Activated CD4-positive, alpha-beta T cell treated with anti-CD3 and anti-CD28 coated beads for 36 hours (primary cell): Measurements from ENCODE around the gene RAB27B. TPM values are rescaled to one million over a fixed set of nuclear protein-coding genes. Genes with fewer than 3 reads are reported as not detected.

Experiments used
- ATAC-seq: fragments of 200-7000 bp; cut with Tn5 transposase; one replicate; pipeline ENCODE4 v1.10.0; 2021; ENCODE audit warnings: mild to moderate bottlenecking, moderate library complexity
- CTCF ChIA-PET: fragments of 350-600 bp; sonication (Branson Sonifier 250); formaldehyde crosslinking; loops from one replicate; lab custom pipeline; 2021; ENCODE audit warnings: antibody characterized with exemption; lab: Charles Lee
- POLR2A ChIA-PET: fragments of 350-600 bp; sonication (Branson Sonifier 250); formaldehyde crosslinking; loops from one replicate; lab custom pipeline; 2021; ENCODE audit warnings: antibody characterized with exemption, inconsistent platforms; lab: Charles Lee
- DNase-seq: peaks from one replicate; pipeline ENCODE4 v3.0.0-alpha.2; 2020
- H3K27ac Mint-ChIP-seq: one replicate; pipeline ENCODE4 v1.8.0; 2021; ENCODE audit warnings: mixed read lengths
- H3K27me3 Mint-ChIP-seq: one replicate; pipeline ENCODE4 v1.8.0; 2021; ENCODE audit warnings: mixed read lengths
- H3K36me3 Mint-ChIP-seq: one replicate; pipeline ENCODE4 v1.8.0; 2021; ENCODE audit warnings: low read depth, mixed read lengths
- H3K4me1 Mint-ChIP-seq: one replicate; pipeline ENCODE4 v1.8.0; 2021; ENCODE audit warnings: mixed read lengths
- H3K4me3 Mint-ChIP-seq: one replicate; pipeline ENCODE4 v1.8.0; 2021; ENCODE audit warnings: mild to moderate bottlenecking, moderate library complexity, mixed read lengths
- H3K9me3 Mint-ChIP-seq: one replicate; pipeline ENCODE4 v1.8.0; 2021; ENCODE audit warnings: low read depth, mixed read lengths
- intact Hi-C, 2 experiments: fragments of 100-400 bp; cut with DNase I in 1 of 2; cut with micrococcal nuclease in 1 of 2; formaldehyde crosslinking; loops; one replicate each; pipeline versions ENCODE4 v1.14.2 to v1.15.1; 2022 to 2024; cut with DNase I, micrococcal nuclease
- total RNA-seq, 2 experiments: library from RNA; stranded (reverse); gene quantifications; one replicate each; pipeline ENCODE4 v1.2.3, GENCODE V29; 2021

The RAB27B gene
- total RNA-seq, 2 experiments from 2014 or later: 0.35 to 0.53 TPM

- ChIA-PET CTCF (no interaction called here), POLR2A (no interaction called here)
- H3K27ac Mint-ChIP-seq: no peak overlapping the region
- intact Hi-C loops: no loop called here
- no peak overlapping the region for H3K4me3 Mint-ChIP-seq
- no peak for DNase-seq
- H3K36me3 Mint-ChIP-seq: peaks cover 7% of the 10 kb centered on the region
- no peaks in the 10 kb centered on the region for H3K27me3 Mint-ChIP-seq
- H3K4me1 Mint-ChIP-seq: no peaks in the 10 kb centered on the region
- no peaks in the 10 kb centered on the region for H3K9me3 Mint-ChIP-seq
- ATAC-seq: no peak
These were observed 60.1 kb downstream of the RAB27B start for GRCh38 chr18:54888378-54888777.

- CTCF ChIA-PET: no interaction called here
- ATAC-seq (no peak), DNase-seq (no peak)
- no peak overlapping the region for H3K4me3 Mint-ChIP-seq
- H3K9me3 Mint-ChIP-seq: no peaks in the 10 kb centered on the region
- H3K36me3 Mint-ChIP-seq: peaks cover 7% of the 10 kb centered on the region
- H3K27ac Mint-ChIP-seq: no peak overlapping the region
- H3K4me1 Mint-ChIP-seq: no peaks in the 10 kb centered on the region
- POLR2A ChIA-PET: no interaction called here
- intact Hi-C loops: no loop called here
- no peaks in the 10 kb centered on the region for H3K27me3 Mint-ChIP-seq
These were observed 60.7 kb downstream of the RAB27B start for GRCh38 chr18:54888933-54889332.

GRCh38 chr18:54899500-54899899 is 71.2 kb downstream of the RAB27B start:
- DNase-seq: no peak
- CTCF ChIA-PET: no interaction called here
- H3K27ac Mint-ChIP-seq: no peak overlapping the region
- no peaks in the 10 kb centered on the region for H3K36me3 Mint-ChIP-seq
- H3K9me3 Mint-ChIP-seq: no peaks in the 10 kb centered on the region
- H3K27me3 Mint-ChIP-seq: peaks cover 2% of the 10 kb centered on the region
- no peaks in the 10 kb centered on the region for H3K4me1 Mint-ChIP-seq
- no peak overlapping the region for H3K4me3 Mint-ChIP-seq
- ATAC-seq: no peak
- intact Hi-C loops: no loop called here
- POLR2A ChIA-PET: no interaction called here

- no peak overlapping the region for H3K4me3 Mint-ChIP-seq
- H3K36me3 Mint-ChIP-seq: no peaks in the 10 kb centered on the region
- POLR2A ChIA-PET: no interaction called here
- H3K27me3 Mint-ChIP-seq: peaks cover 2% of the 10 kb centered on the region
- no peak overlapping the region for H3K27ac Mint-ChIP-seq
- ATAC-seq (no peak), DNase-seq (no peak)
- H3K9me3 Mint-ChIP-seq: no peaks in the 10 kb centered on the region
- H3K4me1 Mint-ChIP-seq: no peaks in the 10 kb centered on the region
- CTCF ChIA-PET: no interaction called here
- intact Hi-C loops: no loop called here
These were observed 72.0 kb downstream of the RAB27B start for GRCh38 chr18:54900290-54900689.

- no peak for ATAC-seq
- Mint-ChIP-seq H3K9me3 (no peaks in the 10 kb centered on the region), H3K4me3 (no peak overlapping the region), H3K4me1 (no peaks in the 10 kb centered on the region), H3K36me3 (no peaks in the 10 kb centered on the region), H3K27me3 (peaks cover 2% of the 10 kb centered on the region), H3K27ac (no peak overlapping the region)
- ChIA-PET POLR2A (no interaction called here), CTCF (no interaction called here)
- no peak for DNase-seq
- intact Hi-C loops: no loop called here
These were observed 76.3 kb downstream of the RAB27B start for GRCh38 chr18:54904581-54904980.

GRCh38 chr18:54905629-54906028 is 77.4 kb downstream of the RAB27B start:
- DNase-seq (no peak), ATAC-seq (no peak)
- Mint-ChIP-seq H3K9me3 (no peaks in the 10 kb centered on the region), H3K4me3 (no peak overlapping the region), H3K4me1 (no peaks in the 10 kb centered on the region), H3K27me3 (peaks cover 2% of the 10 kb centered on the region), H3K36me3 (no peaks in the 10 kb centered on the region), H3K27ac (no peak overlapping the region)
- POLR2A ChIA-PET: no interaction called here
- intact Hi-C loops: no loop called here
- CTCF ChIA-PET: no interaction called here

GRCh38 chr18:54906331-54907185 is 78.3 kb downstream of the RAB27B start:
- ATAC-seq (no peak), DNase-seq (no peak)
- Mint-ChIP-seq H3K4me1 (no peaks in the 10 kb centered on the region), H3K27me3 (peaks cover 2% of the 10 kb centered on the region), H3K36me3 (no peaks in the 10 kb centered on the region), H3K4me3 (no peak overlapping the region), H3K9me3 (no peaks in the 10 kb centered on the region), H3K27ac (no peak overlapping the region)
- ChIA-PET POLR2A (no interaction called here), CTCF (no interaction called here)
- intact Hi-C loops: no loop called here

GRCh38 chr18:54909538-54909937 is 81.3 kb downstream of the RAB27B start:
- Mint-ChIP-seq H3K4me1 (no peaks in the 10 kb centered on the region), H3K9me3 (no peaks in the 10 kb centered on the region), H3K27me3 (peaks cover 2% of the 10 kb centered on the region), H3K4me3 (no peak overlapping the region), H3K27ac (no peak overlapping the region), H3K36me3 (no peaks in the 10 kb centered on the region)
- ChIA-PET POLR2A (no interaction called here), CTCF (interaction anchor here (0.7 to 1.3 kb wide), 2 partner anchors 17 to 35 kb away, joined by 3 read pairs; no protein-coding TSS in a partner anchor)
- ATAC-seq (no peak), DNase-seq (no peak)
- intact Hi-C loops: no loop called here

- H3K36me3 Mint-ChIP-seq: no peaks in the 10 kb centered on the region
- H3K9me3 Mint-ChIP-seq: no peaks in the 10 kb centered on the region
- H3K27me3 Mint-ChIP-seq: peaks cover 2% of the 10 kb centered on the region
- no peaks in the 10 kb centered on the region for H3K4me1 Mint-ChIP-seq
- ATAC-seq (no peak), DNase-seq (no peak)
- no peak overlapping the region for H3K27ac Mint-ChIP-seq
- no peak overlapping the region for H3K4me3 Mint-ChIP-seq
- intact Hi-C loops: no loop called here
- ChIA-PET CTCF (interaction anchor here (0.7 to 1.3 kb wide), 2 partner anchors 17 to 35 kb away, joined by 3 read pairs; no protein-coding TSS in a partner anchor), POLR2A (no interaction called here)
These were observed 82.1 kb downstream of the RAB27B start for GRCh38 chr18:54910161-54910919.

- intact Hi-C loops: no loop called here
- no peaks in the 10 kb centered on the region for H3K9me3 Mint-ChIP-seq
- CTCF ChIA-PET: no interaction called here
- H3K4me1 Mint-ChIP-seq: no peaks in the 10 kb centered on the region
- H3K4me3 Mint-ChIP-seq: no peak overlapping the region
- no peak for DNase-seq
- H3K27ac Mint-ChIP-seq: no peak overlapping the region
- no peak for ATAC-seq
- H3K27me3 Mint-ChIP-seq: peaks cover 2% of the 10 kb centered on the region
- no peaks in the 10 kb centered on the region for H3K36me3 Mint-ChIP-seq
- POLR2A ChIA-PET: no interaction called here
These were observed 83.3 kb downstream of the RAB27B start for GRCh38 chr18:54911551-54911950.

GRCh38 chr18:54914816-54915215 is 86.5 kb downstream of the RAB27B start:
- CTCF ChIA-PET: interaction anchor here (1.2 kb wide), 1 partner anchor 8 kb away, joined by 3 read pairs; no protein-coding TSS in a partner anchor
- H3K4me1 Mint-ChIP-seq: no peaks in the 10 kb centered on the region
- intact Hi-C loops: no loop called here

GRCh38 chr18:54916507-54916906 is 88.2 kb downstream of the RAB27B start:
- Mint-ChIP-seq H3K4me3 (no peak overlapping the region), H3K27ac (no peak overlapping the region), H3K4me1 (no peaks in the 10 kb centered on the region), H3K36me3 (no peaks in the 10 kb centered on the region), H3K27me3 (peaks cover 2% of the 10 kb centered on the region), H3K9me3 (no peaks in the 10 kb centered on the region)
- intact Hi-C loops: no loop called here
- ATAC-seq (no peak), DNase-seq (no peak)
- ChIA-PET CTCF (no interaction called here), POLR2A (no interaction called here)

More at GRCh38 chr18:54914816-54915215, 86.5 kb downstream of the RAB27B start:
- H3K27me3 Mint-ChIP-seq: peaks cover 2% of the 10 kb centered on the region
- H3K36me3 Mint-ChIP-seq: no peaks in the 10 kb centered on the region
- H3K27ac Mint-ChIP-seq: no peak overlapping the region
- POLR2A ChIA-PET: no interaction called here
- H3K4me3 Mint-ChIP-seq: no peak overlapping the region
- no peaks in the 10 kb centered on the region for H3K9me3 Mint-ChIP-seq
- DNase-seq (no peak), ATAC-seq (no peak)
